NOMO-1 treated with dmso at 0.1 percent for 144 hours (cell line): ENCODE measurements around the gene LYVE1.

ENCODE experiments used
- DNase-seq: peaks from one replicate; lab custom pipeline; 2025; ENCODE audit not compliant: unreplicated experiment; lab: John Stamatoyannopoulos, UW

LYVE1 gene

DNA sequence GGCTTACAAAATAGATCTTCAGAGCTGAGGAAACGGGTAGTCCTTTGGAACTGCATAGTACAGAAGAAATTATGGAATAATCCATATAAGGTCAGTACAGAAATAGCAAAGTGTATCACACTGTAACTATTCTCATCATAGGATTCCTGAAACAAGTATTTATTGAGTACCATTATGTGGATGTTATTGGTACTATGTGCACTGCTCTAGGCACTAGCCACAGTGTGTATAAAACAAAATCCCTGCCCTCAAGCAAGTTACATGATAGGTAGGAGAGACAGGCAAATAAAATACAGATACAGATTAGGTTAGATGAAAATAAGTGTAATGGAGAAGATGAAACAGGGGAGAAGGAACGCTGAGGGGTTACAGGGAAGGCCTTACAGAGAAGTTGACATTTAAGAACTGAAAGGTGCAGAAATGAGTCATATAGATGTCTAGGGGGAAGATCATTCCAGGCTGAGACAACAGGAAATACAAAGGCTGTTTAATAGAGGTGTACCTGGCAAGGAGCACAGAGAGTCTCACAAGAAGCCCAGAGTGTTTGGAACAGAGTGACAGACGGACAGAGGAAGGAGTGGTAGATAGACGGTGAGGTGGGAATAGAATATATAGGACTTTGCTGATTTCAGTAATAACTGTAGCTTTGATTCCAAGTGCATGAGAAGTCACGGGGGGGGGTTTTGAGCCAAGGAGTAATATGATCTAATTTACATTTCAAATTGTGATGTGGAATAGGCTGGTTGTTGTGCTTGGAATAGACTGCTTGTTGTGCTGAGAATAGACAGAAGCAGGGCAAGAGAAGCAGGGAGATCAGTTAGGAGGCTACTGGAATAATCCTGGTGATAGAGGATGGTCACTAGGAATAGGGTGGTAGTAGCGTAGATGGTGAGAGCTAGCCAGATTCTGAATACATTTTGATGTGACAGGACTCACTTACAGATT, 41.2 kb downstream of the LYVE1 start:
- DNase-seq = no peak

DNA sequence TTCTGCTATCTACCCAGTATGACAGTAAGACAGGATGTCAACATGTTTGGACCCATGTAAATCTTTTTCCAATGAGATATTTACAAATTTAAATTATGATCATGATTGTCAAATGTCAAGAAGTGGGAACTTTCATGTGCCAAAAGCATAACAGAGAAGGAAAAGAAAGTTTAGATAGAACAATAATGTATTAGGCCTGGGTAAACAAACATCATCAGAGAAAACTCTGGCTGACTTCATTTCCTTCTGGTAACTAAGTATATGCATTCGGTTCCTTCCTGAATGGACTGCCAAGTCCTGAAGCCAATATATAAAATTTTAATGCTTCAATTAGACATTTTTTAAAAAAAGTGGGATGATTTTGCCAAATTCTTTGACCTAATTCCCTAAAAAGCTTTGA, 44.0 kb downstream of the LYVE1 start:
- DNase-seq = no peak

DNA sequence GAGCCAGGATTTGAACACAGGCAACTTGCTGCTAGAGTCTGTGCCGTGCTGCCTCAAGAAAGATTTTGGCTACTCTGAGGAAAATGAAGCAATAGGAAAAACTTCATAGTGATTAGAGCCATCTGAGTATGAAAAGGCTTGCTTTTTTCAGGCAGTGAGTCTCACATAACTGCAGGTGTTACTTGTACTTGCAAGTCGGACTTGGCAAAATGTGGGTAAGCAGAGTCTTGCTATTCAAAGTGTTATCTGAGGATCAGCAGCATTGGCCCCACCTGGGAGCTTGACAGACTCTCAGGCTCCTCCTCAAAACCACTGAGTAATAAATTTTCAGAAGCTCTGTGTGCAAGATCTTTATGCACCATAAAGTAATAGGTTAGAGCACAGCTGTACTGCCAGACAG, 45.5 kb downstream of the LYVE1 start:
- DNase-seq = no peak

DNA sequence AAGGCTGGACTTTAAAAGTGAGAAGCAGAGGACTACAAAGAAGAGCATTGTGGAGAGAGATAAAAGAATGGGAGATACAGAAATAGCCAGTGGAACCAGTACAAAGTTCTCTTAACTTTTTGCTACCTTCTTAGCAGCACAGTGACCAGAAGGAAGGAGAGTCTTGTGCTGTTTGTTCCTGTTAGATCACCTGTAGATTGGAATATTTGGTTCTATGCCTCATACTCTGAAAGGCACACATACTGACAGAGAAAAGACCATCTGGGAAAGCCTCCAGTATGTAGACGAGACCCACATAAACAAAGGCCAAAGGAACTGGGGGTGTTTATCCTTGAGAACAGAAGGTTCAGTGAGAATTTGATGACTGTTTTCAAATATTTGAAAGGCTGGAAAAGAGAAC, 46.2 kb downstream of the LYVE1 start:
- DNase-seq = no peak

DNA sequence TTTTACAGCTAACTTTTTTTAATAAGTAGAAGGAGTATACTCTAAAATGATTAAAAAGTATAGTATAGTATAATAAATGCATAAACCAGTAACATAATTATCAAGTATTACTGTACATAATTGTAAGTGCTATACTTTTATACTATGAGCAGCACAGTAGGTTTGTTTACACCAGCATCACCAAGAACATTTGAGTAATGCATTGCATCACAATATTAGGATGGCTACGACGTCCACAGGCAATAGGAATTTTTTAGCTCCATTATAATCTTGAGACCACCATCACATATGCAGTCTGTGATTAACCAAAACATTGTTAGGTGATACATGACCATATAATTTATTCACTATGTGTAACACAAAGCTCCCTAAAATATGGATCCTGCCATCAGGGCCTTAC, 47.9 kb downstream of the LYVE1 start:
- no peak for DNase-seq

DNA sequence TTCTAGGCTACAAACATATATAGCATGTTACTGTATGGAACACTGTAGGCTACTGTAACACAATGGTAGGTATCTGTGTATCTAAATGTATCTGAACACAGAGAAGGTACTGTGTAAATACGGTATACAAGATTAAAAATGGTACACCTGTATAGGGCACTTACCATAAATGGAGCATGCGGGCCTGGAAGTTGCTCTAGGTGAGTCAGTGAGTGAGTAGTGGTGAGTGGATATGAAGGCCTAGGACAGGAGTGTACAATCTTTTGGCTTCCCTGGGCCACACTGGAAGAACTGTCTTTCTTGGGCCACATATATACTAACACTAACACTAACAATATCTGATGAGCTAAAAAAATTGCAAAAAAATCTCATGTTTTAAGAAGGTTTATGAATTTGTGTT, 48.8 kb downstream of the LYVE1 start:
- DNase-seq = no peak

DNA sequence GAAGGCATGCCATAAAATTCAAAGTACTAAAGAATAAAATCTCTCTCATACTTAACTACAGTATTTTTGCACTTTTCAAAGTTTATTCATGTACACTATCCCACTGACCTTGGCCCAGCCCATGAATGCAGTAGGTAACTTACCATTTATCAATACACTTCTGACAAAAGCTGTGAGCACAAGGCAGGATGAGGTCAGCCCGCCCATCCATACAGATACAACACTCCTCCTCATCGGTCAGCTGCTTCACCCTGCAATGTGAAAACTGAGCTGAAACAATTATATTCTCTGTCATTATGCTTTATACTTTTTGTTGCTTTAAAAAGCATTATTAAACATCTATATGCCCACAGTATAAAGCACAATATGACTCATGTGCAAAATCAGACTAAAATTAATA, 49.6 kb downstream of the LYVE1 start:
- no peak for DNase-seq

DNA sequence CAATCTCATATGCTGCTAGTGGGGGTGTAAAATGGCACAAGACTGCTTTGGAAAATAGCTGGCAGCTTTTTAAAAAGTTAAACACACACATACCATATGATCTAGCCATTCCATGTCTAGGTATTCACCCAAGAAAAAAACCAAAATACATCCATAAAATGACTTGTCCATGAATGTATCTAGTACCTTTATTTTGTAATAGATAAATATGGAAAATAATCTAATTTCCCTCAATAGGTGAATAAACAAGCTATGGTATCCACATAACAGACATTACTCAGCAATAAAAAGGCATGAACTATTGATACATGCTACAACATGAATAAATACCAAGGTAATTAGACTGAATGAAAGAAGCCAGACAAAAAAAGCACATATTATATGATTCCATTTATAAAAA, 50.3 kb downstream of the LYVE1 start:
- DNase-seq = no peak

DNA sequence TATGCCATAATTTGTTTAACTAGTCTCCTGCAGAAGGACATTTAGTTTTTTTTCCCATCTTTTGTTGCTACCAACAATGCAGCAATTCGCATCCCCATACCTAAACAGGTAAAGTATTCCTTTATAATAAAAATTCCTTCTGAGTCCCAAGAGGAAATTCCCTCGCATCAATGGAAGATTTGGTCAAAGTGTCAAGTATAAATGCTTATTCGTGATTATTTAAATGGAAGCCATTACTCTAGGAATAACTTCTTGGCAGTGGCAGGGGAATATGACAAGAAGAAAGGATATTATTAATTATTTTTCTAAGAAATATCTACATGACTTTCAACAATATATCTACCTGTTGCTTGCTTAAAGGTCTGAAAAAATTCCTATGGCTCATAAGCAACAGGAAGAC, 53.0 kb downstream of the LYVE1 start:
- DNase-seq = no peak

DNA sequence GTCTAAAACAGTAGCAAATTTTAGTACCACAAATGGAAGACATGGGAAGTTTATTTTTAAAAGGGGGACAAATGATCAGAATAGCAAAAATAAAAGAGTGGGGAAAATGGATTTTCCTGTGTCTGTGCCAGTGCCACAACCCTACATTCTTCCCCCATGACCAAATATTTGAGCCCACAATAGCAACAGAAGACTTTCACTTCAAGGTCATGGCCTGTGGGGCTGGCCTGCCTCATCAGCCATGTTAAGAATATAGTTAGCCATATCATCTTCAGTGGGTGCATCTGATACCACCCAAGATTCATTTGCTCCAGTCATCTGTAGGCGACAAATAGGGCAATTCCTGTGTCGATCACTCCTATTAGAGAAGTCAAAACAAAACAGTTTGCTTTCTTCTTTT, 53.8 kb downstream of the LYVE1 start:
- no peak for DNase-seq

DNA sequence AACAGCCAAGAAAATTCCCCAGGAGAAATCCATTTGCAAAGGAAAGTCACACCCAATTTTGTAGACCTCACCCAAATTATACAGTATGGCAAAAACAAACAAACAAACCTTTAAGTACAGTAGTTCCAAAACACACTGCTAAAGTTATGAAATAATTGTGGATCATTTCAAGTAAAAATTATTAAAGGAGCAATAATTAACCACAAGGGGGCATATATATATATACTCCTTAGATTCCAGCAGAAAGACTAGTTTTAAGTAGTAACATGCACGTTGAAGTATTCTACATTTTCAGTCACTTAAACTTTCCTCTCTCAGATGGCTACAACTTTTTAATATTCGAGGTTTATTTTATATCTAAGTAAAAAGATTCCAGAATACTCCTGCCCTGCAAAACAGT, 54.3 kb downstream of the LYVE1 start:
- DNase-seq = no peak

DNA sequence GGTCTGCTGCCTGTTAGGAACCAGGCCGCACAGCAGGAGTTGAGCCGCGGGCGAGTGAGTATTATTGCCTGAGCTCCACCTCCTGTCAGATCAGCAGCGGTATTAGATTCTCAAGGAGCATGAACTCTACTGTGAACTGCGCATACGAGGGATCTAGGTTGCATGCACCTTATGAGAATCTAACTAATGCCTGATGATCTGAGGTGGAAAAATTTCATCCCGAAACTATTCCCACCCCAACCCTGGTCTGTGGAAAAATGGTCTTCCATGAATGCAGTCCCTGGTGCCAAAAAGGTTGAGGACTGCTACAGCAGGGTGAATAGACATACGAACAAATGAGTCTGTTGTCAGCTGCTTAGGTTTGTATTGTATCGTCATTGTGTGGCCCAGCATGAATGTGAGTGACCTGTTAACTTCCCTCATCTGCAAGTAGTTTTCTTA, 57.3 kb downstream of the LYVE1 start:
- no peak for DNase-seq
